CD14-positive monocyte (primary cell): Measurements from ENCODE around the gene SNX20. TPM values are rescaled to one million over a fixed set of nuclear protein-coding genes. Genes with fewer than 3 reads are reported as not detected.

Source experiments
- DNase-seq, 3 donors: peaks; one replicate each; pipeline ENCODE4 v3.0.0-alpha.2; 2011 to 2022
- H2AFZ ChIP-seq: 2 replicates; pipeline ENCODE4 v1.6.0; 2012; ENCODE audit warnings: mild to moderate bottlenecking, low read depth, low read length, inconsistent platforms; ENCODE audit not compliant: insufficient read depth, poor library complexity, severe bottlenecking
- H3K27ac ChIP-seq, 2 donors: 1 replicate in 1 of 2; 2 replicates in 1 of 2; pipeline ENCODE4 v1.5.1; 2012 to 2013; ENCODE audit warnings: low read length in 2 of 2, control low read depth in 1 of 2, inconsistent platforms in 1 of 2, low read depth in 1 of 2, mild to moderate bottlenecking in 1 of 2
- H3K27me3 ChIP-seq, 2 donors: one replicate each; pipeline versions ENCODE4 v1.6.0 to v1.6.1; 2011 to 2013; ENCODE audit warnings: low read length in 2 of 2; ENCODE audit not compliant: control insufficient read depth in 2 of 2, insufficient read depth in 2 of 2
- H3K36me3 ChIP-seq, 2 donors: replicated peaks in 1 of 2; 1 replicate in 1 of 2; 2 replicates in 1 of 2; pipeline versions ENCODE4 v1.5.1 to v1.6.1; 2012 to 2013; ENCODE audit warnings: low read length in 2 of 2, control low read depth in 1 of 2, inconsistent platforms in 1 of 2, mild to moderate bottlenecking in 1 of 2; ENCODE audit not compliant: insufficient read depth in 2 of 2, control insufficient read depth in 1 of 2
- H3K4me1 ChIP-seq, 2 donors: 1 replicate in 1 of 2; 2 replicates in 1 of 2; pipeline versions ENCODE4 v1.5.1 to v1.6.1; 2012 to 2013; ENCODE audit warnings: low read length in 2 of 2, control low read depth in 1 of 2, inconsistent platforms in 1 of 2, mild to moderate bottlenecking in 1 of 2, moderate library complexity in 1 of 2; ENCODE audit not compliant: insufficient read depth in 2 of 2, control insufficient read depth in 1 of 2
- H3K4me2 ChIP-seq: replicated peaks from 2 replicates; pipeline ENCODE3; 2012; ENCODE audit warnings: low read length, moderate library complexity, mild to moderate bottlenecking; ENCODE audit not compliant: poor library complexity, severe bottlenecking; ENCODE audit errors: extremely low read depth
- H3K4me3 ChIP-seq, 3 experiments: fragments of 200-600 bp in 1 of 3; sonication (generic) in 1 of 3; replicated peaks in 1 of 3; 1 replicate in 2 of 3; 2 replicates in 1 of 3; pipeline ENCODE4 v1.5.1; 2011 to 2013; ENCODE audit warnings: low read length in 3 of 3, mild to moderate bottlenecking in 3 of 3, control low read depth in 2 of 3, low read depth in 2 of 3, inconsistent platforms in 1 of 3, moderate library complexity in 1 of 3
- H3K79me2 ChIP-seq: 2 replicates; pipeline ENCODE4 v1.6.0; 2012; ENCODE audit warnings: mild to moderate bottlenecking, control low read depth, inconsistent platforms, low read length, moderate library complexity; ENCODE audit not compliant: insufficient read depth
- H3K9ac ChIP-seq: 2 replicates; pipeline ENCODE4 v1.6.0; 2017; ENCODE audit warnings: low read length, mild to moderate bottlenecking; ENCODE audit not compliant: insufficient read depth, poor library complexity, severe bottlenecking
- H3K9me3 ChIP-seq, 2 donors: replicated peaks in 1 of 2; 1 replicate in 1 of 2; 2 replicates in 1 of 2; pipeline versions ENCODE4 v1.5.1 to v1.6.1; 2012 to 2013; ENCODE audit warnings: low read length in 2 of 2, control low read depth in 1 of 2; ENCODE audit not compliant: control insufficient read depth in 1 of 2, insufficient read depth in 1 of 2
- H4K20me1 ChIP-seq: 2 replicates; pipeline ENCODE4 v1.6.0; 2012; ENCODE audit warnings: mild to moderate bottlenecking, low read length, control low read depth, moderate library complexity; ENCODE audit not compliant: insufficient read depth
- H3K27ac Mint-ChIP-seq, 7 donors: one replicate each; pipeline ENCODE4 v1.8.0; 2020; ENCODE audit warnings: mild to moderate bottlenecking in 7 of 7, mixed read lengths in 7 of 7, moderate library complexity in 6 of 7, inconsistent platforms in 2 of 7
- H3K27me3 Mint-ChIP-seq, 3 donors: one replicate each; pipeline ENCODE4 v1.8.0; 2021 to 2022; ENCODE audit warnings: low read depth in 3 of 3, mild to moderate bottlenecking in 3 of 3, mixed read lengths in 3 of 3, moderate library complexity in 3 of 3, inconsistent platforms in 1 of 3
- H3K36me3 Mint-ChIP-seq, 2 donors: one replicate each; pipeline ENCODE4 v1.8.0; 2020; ENCODE audit warnings: mixed read lengths in 2 of 2, inconsistent platforms in 1 of 2, mild to moderate bottlenecking in 1 of 2
- H3K4me1 Mint-ChIP-seq: one replicate; pipeline ENCODE4 v1.8.0; 2020; ENCODE audit warnings: mild to moderate bottlenecking, mixed read lengths
- H3K4me3 Mint-ChIP-seq, 2 donors: one replicate each; pipeline ENCODE4 v1.8.0; 2020; ENCODE audit warnings: mild to moderate bottlenecking in 2 of 2, mixed read lengths in 2 of 2, moderate library complexity in 1 of 2
- H3K9me3 Mint-ChIP-seq, 7 donors: one replicate each; pipeline ENCODE4 v1.8.0; 2020 to 2022; ENCODE audit warnings: mixed read lengths in 7 of 7, mild to moderate bottlenecking in 6 of 7, moderate library complexity in 6 of 7, inconsistent platforms in 2 of 7
- WGBS: methylation state at CpG from one replicate; pipeline ENCODE4 v1.1.5; 2013; ENCODE audit warnings: missing lambda C conversion rate; ENCODE audit not compliant: insufficient coverage; 5-methylcytosine and 5-hydroxymethylcytosine counted together
- intact Hi-C, 2 donors: fragments of 100-400 bp; cut with micrococcal nuclease; formaldehyde crosslinking; loops; one replicate each; pipeline versions ENCODE4 v1.15.0 to v1.15.1; 2023
- polyA plus RNA-seq, 3 donors: library from polyadenylated mRNA; depleted of rRNA in 1 of 3; unstranded in 2 of 3; stranded (reverse) in 1 of 3; fragments of 300-500 nt in 2 of 3; fragments of >200 nt in 1 of 3; fragmentation: Illumina TruSeq in 2 of 3; gene quantifications; 1 replicate in 2 of 3; 2 replicates in 1 of 3; pipeline ENCODE4 v1.2.3, GENCODE V29; 2012 to 2021
- TF ChIP-seq, protein P1 (sequence below): fragments of 200-600 bp; IDR thresholded peaks from one replicate; pipeline ENCODE4 v1.8.0; 2022; ENCODE audit warnings: antibody characterized with exemption, mild to moderate bottlenecking

Gene SNX20
- polyA plus RNA-seq, 3 donors, result 51.0 to 83.2 (median 52.0) TPM

- Histone ChIP-seq H3K36me3 (no peaks in the 10 kb centered on the region), H3K4me3 (no peak overlapping the region), H3K9me3 (no peaks in the 10 kb centered on the region), H3K27ac (no peak overlapping the region), H3K27me3 (no peaks in the 10 kb centered on the region), H4K20me1 (no peaks in the 10 kb centered on the region), H3K4me2 (no peak overlapping the region), H3K4me1 (peaks cover 8 to 11% of the 10 kb centered on the region in 2 donors), H3K79me2 (no peaks in the 10 kb centered on the region), H2AFZ (no peak overlapping the region), H3K9ac (no peak overlapping the region)
- Mint-ChIP-seq H3K9me3 (no peaks in the 10 kb centered on the region), H3K27ac (no peak overlapping the region), H3K27me3 (peaks cover 0 to 12% (median 0%) of the 10 kb centered on the region in 3 donors), H3K4me1 (peaks cover 13% of the 10 kb centered on the region), H3K4me3 (no peak overlapping the region), H3K36me3 (no peaks in the 10 kb centered on the region)
- WGBS, result 98% methylated on average over 8 of the region's 12 CpGs
- TF ChIP-seq, protein P1, sequence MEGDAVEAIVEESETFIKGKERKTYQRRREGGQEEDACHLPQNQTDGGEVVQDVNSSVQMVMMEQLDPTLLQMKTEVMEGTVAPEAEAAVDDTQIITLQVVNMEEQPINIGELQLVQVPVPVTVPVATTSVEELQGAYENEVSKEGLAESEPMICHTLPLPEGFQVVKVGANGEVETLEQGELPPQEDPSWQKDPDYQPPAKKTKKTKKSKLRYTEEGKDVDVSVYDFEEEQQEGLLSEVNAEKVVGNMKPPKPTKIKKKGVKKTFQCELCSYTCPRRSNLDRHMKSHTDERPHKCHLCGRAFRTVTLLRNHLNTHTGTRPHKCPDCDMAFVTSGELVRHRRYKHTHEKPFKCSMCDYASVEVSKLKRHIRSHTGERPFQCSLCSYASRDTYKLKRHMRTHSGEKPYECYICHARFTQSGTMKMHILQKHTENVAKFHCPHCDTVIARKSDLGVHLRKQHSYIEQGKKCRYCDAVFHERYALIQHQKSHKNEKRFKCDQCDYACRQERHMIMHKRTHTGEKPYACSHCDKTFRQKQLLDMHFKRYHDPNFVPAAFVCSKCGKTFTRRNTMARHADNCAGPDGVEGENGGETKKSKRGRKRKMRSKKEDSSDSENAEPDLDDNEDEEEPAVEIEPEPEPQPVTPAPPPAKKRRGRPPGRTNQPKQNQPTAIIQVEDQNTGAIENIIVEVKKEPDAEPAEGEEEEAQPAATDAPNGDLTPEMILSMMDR, result no peak
- DNase-seq, result no peak
- intact Hi-C loops, result no loop called here
Observed at GRCh38 chr16:50625374-50625773, 55.7 kb downstream of the SNX20 start.

DNA sequence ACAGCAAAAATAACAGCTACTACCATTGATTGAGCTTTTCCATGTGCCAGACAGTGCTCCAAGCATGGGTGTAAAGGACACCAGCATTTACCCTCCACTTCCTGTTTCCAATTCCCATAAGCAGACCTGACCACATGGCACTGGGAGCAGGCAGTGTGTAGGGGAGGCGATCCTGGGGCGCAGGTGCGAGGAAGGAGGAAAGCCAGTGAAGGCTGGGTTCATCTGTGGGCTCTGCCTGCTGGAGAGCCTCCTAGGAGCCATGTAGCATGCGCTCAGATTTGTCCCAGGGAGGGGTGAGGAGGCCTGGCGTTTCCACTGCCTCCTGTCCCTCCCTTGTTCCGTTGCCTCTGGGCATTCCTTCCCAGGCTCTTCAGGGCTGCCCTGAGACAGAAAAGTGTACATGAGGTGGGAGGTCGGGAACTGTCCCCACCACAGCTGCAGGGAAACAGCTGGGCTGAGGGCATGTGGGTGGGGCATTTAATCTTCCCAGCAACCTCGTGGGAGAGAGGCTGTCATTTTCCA lies 56.6 kb downstream of the SNX20 start:
- no peak for DNase-seq
- H3K4me3 Mint-ChIP-seq, result no peak overlapping the region
- H3K4me1 Mint-ChIP-seq, result peaks cover 15% of the 10 kb centered on the region
- H3K27ac ChIP-seq, result no peak overlapping the region
- no peak overlapping the region for H3K4me2 ChIP-seq
- H3K36me3 Mint-ChIP-seq, result no peaks in the 10 kb centered on the region
- H3K27me3 ChIP-seq, result no peaks in the 10 kb centered on the region
- H3K9ac ChIP-seq, result no peak overlapping the region
- no peaks in the 10 kb centered on the region for H3K79me2 ChIP-seq
- no peak overlapping the region for H2AFZ ChIP-seq
- no peaks in the 10 kb centered on the region for H3K9me3 Mint-ChIP-seq
- H3K4me1 ChIP-seq, result peaks cover 8 to 11% of the 10 kb centered on the region in 2 donors
- H3K36me3 ChIP-seq, result no peaks in the 10 kb centered on the region
- H3K27me3 Mint-ChIP-seq, result peaks cover 0 to 12% (median 0%) of the 10 kb centered on the region in 3 donors
- no peak overlapping the region for H3K4me3 ChIP-seq
- no peak overlapping the region for H3K27ac Mint-ChIP-seq
- intact Hi-C loops, result no loop called here
- no peaks in the 10 kb centered on the region for H3K9me3 ChIP-seq
- no peaks in the 10 kb centered on the region for H4K20me1 ChIP-seq
- TF ChIP-seq, protein P1, result no peak
- 94% methylated on average over 3 of the region's 8 CpGs for WGBS
